Ovary (tissue), 9 donors: ENCODE data around the gene UNC13B. TPM values are rescaled to one million over a fixed set of nuclear protein-coding genes. Genes with fewer than 3 reads are reported as not detected.

Source experiments
- DNase-seq, 5 donors: peaks; one replicate each; pipeline ENCODE4 v3.0.0-alpha.2; 2019 to 2020
- H3K27ac ChIP-seq, 2 donors: fragments of 200-600 bp; one replicate each; pipeline versions ENCODE4 v1.5.1 to v1.8.0; 2019 to 2022
- H3K27me3 ChIP-seq: fragments of 200-600 bp; one replicate; pipeline ENCODE4 v1.8.0; 2022
- H3K36me3 ChIP-seq: fragments of 200-600 bp; sonication (generic); one replicate; pipeline ENCODE4 v1.5.1; 2019
- H3K4me1 ChIP-seq: one replicate; pipeline ENCODE4 v1.8.1; 2013; ENCODE audit warnings: mild to moderate bottlenecking, moderate library complexity; ENCODE audit not compliant: insufficient read depth
- H3K4me3 ChIP-seq: fragments of 200-600 bp; sonication (generic); one replicate; pipeline ENCODE4 v1.5.1; 2017
- H3K9me3 ChIP-seq, 2 donors: fragments of 200-600 bp in 1 of 2; sonication (generic) in 1 of 2; one replicate each; pipeline versions ENCODE4 v1.5.1 to v1.8.1; 2013 to 2019; ENCODE audit warnings: mild to moderate bottlenecking in 1 of 2, moderate library complexity in 1 of 2
- EP300 ChIP-seq: sonication (generic); formaldehyde crosslinking; IDR thresholded peaks from one replicate; pipeline ENCODE4 v1.6.1; 2017; ENCODE audit warnings: antibody characterized with exemption
- POLR2A ChIP-seq: fragments of 450-650 bp; IDR thresholded peaks from one replicate; pipeline ENCODE4 v1.6.1; 2017; ENCODE audit warnings: antibody characterized with exemption, mild to moderate bottlenecking, moderate library complexity
- WGBS, 3 donors: extraction: QIAGEN DNeasy Blood & Tissue Kit in 1 of 3; methylation state at CpG; one replicate each; pipeline versions ENCODE4 v1.1.5 to v1.1.7; 2013 to 2017; 5-methylcytosine and 5-hydroxymethylcytosine counted together
- intact Hi-C, 4 donors: fragments of 100-400 bp; cut with DNase I; formaldehyde crosslinking; loops; one replicate each; pipeline versions ENCODE4 v1.11.0 to v1.15.1; 2022 to 2023
- polyA plus RNA-seq, 2 donors: library from polyadenylated mRNA; stranded (reverse); fragments of 200-250 nt in 1 of 2; fragments of 350-450 nt in 1 of 2; fragmentation: Illumina TruSeq in 1 of 2; extraction: RNeasy Lipid Tissue Mini Kit (QIAGEN cat#74804) in 1 of 2; gene quantifications; one replicate each; pipeline ENCODE4 v1.2.3, GENCODE V29; 2013 to 2014
- total RNA-seq, 7 donors: library from RNA; depleted of rRNA in 2 of 7; stranded (reverse); fragments of >200 nt in 2 of 7; fragmentation: NEBNext Ultra II Directional in 3 of 7; extraction: Animal tissue kit (Norgen Biotek cat#: 25700) in 3 of 7; gene quantifications; one replicate each; pipeline versions ENCODE4 v1.1.0 to v1.2.4, GENCODE V29; 2016 to 2023
- TF ChIP-seq, protein P1 (sequence below), 3 donors: fragments of 450-650 bp in 2 of 3; fragments of 200-600 bp in 1 of 3; IDR thresholded peaks; one replicate each; pipeline versions ENCODE4 v1.5.1 to v1.8.0; 2016 to 2022; ENCODE audit warnings: antibody characterized with exemption in 3 of 3, mild to moderate bottlenecking in 1 of 3
- donor health status: DM: no; HTN: no; CAD: no; lungs with moderate emphysema.
- donor health status: DM: no; HTN: no; CAD: no.
- donor health status: Bipolar disorder and iron deficiency.
- donor health status: DM: yes; HTN: yes; CAD: no.
- donor health status: DM: no; HTN: no; CAD: no.
- donor health status: DM: yes; HTN: yes; CAD: no.

Gene UNC13B
- total and polyA plus RNA-seq, 9 donors: 5.7 to 30.2 (median 16.6) TPM

DNA sequence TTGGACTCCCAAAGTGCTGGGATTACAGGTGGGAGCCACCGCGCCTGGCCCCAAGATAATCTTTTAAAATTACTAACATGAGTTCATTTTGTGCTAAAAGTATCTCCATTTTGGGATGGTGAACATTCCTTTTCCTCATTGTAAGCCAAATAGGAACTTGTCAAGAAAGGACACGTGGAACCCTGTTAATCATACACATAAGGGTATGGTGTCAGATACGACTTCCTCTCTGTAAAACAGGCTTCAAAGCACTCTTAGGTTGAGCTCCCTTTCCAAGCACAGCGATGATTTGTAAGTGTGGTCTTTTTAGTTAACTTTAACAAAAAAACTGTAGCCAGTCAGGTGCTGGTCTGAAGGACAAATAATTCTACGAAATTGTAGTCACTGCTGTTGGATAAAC, 132.7 kb downstream of the UNC13B start:
- Histone ChIP-seq H3K27ac (no peak overlapping the region), H3K4me3 (no peak overlapping the region), H3K4me1 (no peaks in the 10 kb centered on the region), H3K36me3 (no peaks in the 10 kb centered on the region), H3K27me3 (no peaks in the 10 kb centered on the region), H3K9me3 (no peaks in the 10 kb centered on the region)
- intact Hi-C loops: no loop called here
- no peak for TF ChIP-seq EP300
- TF ChIP-seq, protein P1, sequence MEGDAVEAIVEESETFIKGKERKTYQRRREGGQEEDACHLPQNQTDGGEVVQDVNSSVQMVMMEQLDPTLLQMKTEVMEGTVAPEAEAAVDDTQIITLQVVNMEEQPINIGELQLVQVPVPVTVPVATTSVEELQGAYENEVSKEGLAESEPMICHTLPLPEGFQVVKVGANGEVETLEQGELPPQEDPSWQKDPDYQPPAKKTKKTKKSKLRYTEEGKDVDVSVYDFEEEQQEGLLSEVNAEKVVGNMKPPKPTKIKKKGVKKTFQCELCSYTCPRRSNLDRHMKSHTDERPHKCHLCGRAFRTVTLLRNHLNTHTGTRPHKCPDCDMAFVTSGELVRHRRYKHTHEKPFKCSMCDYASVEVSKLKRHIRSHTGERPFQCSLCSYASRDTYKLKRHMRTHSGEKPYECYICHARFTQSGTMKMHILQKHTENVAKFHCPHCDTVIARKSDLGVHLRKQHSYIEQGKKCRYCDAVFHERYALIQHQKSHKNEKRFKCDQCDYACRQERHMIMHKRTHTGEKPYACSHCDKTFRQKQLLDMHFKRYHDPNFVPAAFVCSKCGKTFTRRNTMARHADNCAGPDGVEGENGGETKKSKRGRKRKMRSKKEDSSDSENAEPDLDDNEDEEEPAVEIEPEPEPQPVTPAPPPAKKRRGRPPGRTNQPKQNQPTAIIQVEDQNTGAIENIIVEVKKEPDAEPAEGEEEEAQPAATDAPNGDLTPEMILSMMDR (IDR thresholded peaks at IDR 0.05): no peak
- no peak for TF ChIP-seq POLR2A
- DNase-seq: no peak
- WGBS, 3 donors: 88 to 89% (median 89%) methylated on average over 6 of the region's 6 CpGs

DNA sequence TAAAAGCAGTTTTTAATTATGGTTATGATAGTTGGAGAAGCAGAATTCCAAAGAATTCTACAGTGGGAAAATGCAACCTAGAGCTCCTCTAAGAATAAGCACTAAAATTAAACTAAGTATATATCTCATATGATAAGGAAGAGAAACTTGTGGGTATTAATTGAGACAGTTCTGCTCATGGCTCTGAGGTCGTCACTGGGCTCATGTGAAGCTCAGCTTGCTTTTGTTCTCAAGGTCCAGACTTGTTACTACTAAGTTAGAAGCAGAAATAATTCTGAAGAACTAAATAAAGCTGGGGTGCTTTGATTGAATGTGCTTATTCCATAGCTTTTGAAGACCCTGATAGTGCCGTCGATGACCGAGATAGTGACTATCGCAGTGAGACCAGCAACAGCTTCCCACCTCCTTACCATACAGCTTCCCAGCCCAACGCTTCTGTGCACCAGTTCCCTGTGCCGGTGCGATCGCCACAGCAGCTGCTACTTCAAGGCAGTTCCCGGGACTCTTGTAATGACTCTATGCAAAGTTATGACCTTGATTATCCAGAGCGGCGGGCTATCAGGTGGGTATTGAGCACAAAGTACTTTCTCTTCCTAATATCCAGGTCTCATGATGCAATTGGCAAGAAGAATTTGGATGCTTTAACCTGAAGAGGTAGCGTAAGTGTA, 133.7 kb downstream of the UNC13B start:
- no peak for DNase-seq
- Histone ChIP-seq H3K27ac (no peak overlapping the region), H3K27me3 (no peaks in the 10 kb centered on the region), H3K4me1 (no peaks in the 10 kb centered on the region), H3K36me3 (no peaks in the 10 kb centered on the region), H3K9me3 (no peaks in the 10 kb centered on the region), H3K4me3 (no peak overlapping the region)
- intact Hi-C loops: no loop called here
- TF ChIP-seq, protein P1 (IDR thresholded peaks at IDR 0.05): no peak
- TF ChIP-seq EP300: no peak
- no peak for TF ChIP-seq POLR2A
- 85 to 93% (median 91%) methylated on average over 13 of the region's 13 CpGs for WGBS, 3 donors

DNA sequence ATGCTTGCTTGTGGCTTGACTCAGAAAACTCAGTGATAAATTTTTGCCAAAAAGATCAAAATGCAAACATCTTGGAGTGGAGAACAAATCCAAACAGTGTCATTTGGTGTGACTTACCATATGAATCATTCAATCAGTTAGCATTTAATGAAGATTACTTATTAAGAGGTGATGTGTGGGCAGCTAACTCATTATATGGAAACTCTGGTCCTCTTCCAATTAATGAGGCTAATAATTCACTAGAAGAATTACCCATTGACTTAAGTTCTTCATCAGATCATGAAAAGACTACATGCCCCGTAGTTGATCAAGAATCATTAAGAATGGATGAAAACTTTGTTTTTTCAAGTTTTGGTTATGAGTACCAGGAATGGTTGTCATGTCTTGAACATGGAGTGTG, 141.8 kb downstream of the UNC13B start:
- Histone ChIP-seq H3K27ac (no peak overlapping the region), H3K4me1 (no peaks in the 10 kb centered on the region), H3K4me3 (no peak overlapping the region), H3K27me3 (no peaks in the 10 kb centered on the region), H3K36me3 (no peaks in the 10 kb centered on the region), H3K9me3 (no peaks in the 10 kb centered on the region)
- TF ChIP-seq, protein P1 (IDR thresholded peaks at IDR 0.05): no peak
- no peak for TF ChIP-seq POLR2A
- TF ChIP-seq EP300: no peak
- intact Hi-C loops: no loop called here
- no peak for DNase-seq
- 74 to 83% (median 77%) methylated on average over 1 of the region's 1 CpG for WGBS, 3 donors

GRCh38 chr9:35306283-35306682, 144.5 kb downstream of the UNC13B start:
- Histone ChIP-seq H3K9me3 (no peaks in the 10 kb centered on the region), H3K4me1 (no peaks in the 10 kb centered on the region), H3K27me3 (no peaks in the 10 kb centered on the region), H3K27ac (no peak overlapping the region), H3K4me3 (no peak overlapping the region), H3K36me3 (no peaks in the 10 kb centered on the region)
- WGBS, 3 donors: 76 to 95% (median 84%) methylated on average over 1 of the region's 1 CpG
- DNase-seq: no peak
- intact Hi-C loops: no loop called here
- TF ChIP-seq, protein P1 (IDR thresholded peaks at IDR 0.05): no peak
- TF ChIP-seq EP300 (no peak), POLR2A (no peak)
